ENCODE results near the gene ZBTB11. TPM values are rescaled to one million over a fixed set of nuclear protein-coding genes. Genes with fewer than 3 reads are reported as not detected.
A peak's percentile ranks its signal among the peaks of the same experiment; 100 is the strongest.

ZBTB11 gene
- total and polyA plus RNA-seq, 2 of the 13 experiments (the other 11 are each of a cell fraction or from before 2014, with no cell fraction given): 5.9 to 18.1 TPM

DNA sequence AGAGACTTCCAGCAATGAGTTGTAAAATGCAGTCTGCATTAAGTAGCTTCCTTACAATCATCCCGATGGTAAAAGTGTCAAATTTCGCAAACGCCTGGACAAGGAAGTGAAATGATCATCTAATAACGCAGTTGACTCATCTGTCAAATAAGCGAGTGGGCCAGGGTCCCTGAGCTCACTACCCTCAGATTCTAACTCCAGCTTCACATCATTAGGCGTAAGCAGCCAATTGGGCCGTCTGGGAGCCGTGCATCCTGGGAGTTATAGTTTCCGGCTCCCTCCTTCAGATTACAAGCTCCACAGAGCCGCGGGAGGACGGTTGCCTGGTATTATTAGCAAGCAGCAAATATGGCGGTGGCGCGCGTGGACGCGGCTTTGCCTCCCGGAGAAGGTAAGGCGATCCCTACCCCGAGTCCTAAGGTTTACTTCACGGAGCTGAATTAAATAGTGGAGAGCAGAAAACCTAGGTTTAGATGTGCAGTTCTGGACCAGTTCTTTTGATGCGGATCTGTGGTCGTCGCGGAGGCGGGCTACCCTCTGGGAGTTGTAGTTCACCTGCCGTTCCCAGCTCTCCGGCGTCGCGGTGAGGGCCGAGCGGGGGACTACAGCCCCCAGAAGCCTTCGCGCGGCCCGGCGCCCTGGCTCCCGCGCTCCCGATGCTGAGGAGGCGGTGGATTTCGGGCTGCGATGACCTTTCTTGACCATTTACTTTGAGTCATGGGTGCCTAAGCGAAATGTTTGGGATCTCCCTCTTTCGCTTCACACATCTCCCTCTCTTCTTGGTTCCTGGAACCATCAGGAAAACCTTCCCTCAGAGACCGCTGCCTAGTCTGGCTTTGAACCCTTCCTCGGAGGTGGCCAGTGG is 47.6 kb upstream of the ZBTB11 start, which contains the start of gene CEP97 (continued):
- TF ChIP-seq DNMT1 (CRISPR knock-in tag; IDR thresholded peaks at IDR 0.05) (no peak), ELF4 (CRISPR knock-in tag; IDR thresholded peaks at IDR 0.05; ENCODE audit: borderline replicate concordance) (no peak), ZNF878 (CRISPR knock-in tag; IDR thresholded peaks at IDR 0.05) (no peak), ZNF460 (CRISPR knock-in tag; IDR thresholded peaks at IDR 0.05; ENCODE audit: borderline replicate concordance) (no peak), ZNF235 (CRISPR knock-in tag; IDR thresholded peaks at IDR 0.05; ENCODE audit: borderline replicate concordance) (no peak), GATAD2A (CRISPR knock-in tag; IDR thresholded peaks at IDR 0.05) (peak; percentile 23), ZNF614 (CRISPR knock-in tag; IDR thresholded peaks at IDR 0.05; ENCODE audit: borderline replicate concordance) (peak; percentile 61; the same call in 1 of the 2 replicates), ZSCAN22 (CRISPR knock-in tag; IDR thresholded peaks at IDR 0.05) (no peak), ZNF580 (CRISPR knock-in tag; IDR thresholded peaks at IDR 0.05; ENCODE audit: borderline replicate concordance, low read depth) (0 out of 2 replicates have a peak, but pooled peaks have one; percentile 16), ZSCAN12 (CRISPR knock-in tag; IDR thresholded peaks at IDR 0.05) (no peak), MEIS2 (CRISPR knock-in tag; IDR thresholded peaks at IDR 0.05) (no peak), TBX2 (CRISPR knock-in tag; IDR thresholded peaks at IDR 0.05; ENCODE audit: borderline replicate concordance) (peak; percentile 57; the same call in 1 of the 2 replicates), YEATS4 (CRISPR knock-in tag; IDR thresholded peaks at IDR 0.05; ENCODE audit: borderline replicate concordance) (no peak; the same call in 1 of the 2 replicates), CAMTA2 (CRISPR knock-in tag; IDR thresholded peaks at IDR 0.05; ENCODE audit: borderline replicate concordance) (no peak), ZNF790 (CRISPR knock-in tag; IDR thresholded peaks at IDR 0.05; ENCODE audit: borderline replicate concordance) (no peak), PLSCR1 (CRISPR knock-in tag; IDR thresholded peaks at IDR 0.05; ENCODE audit: borderline replicate concordance) (no peak), NFE2 (CRISPR knock-in tag; IDR thresholded peaks at IDR 0.05) (no peak), TGIF2 (CRISPR knock-in tag; IDR thresholded peaks at IDR 0.05) (no peak), ZNF616 (CRISPR knock-in tag; IDR thresholded peaks at IDR 0.05; ENCODE audit: low read depth) (no peak), ATF3 (CRISPR knock-in tag; IDR thresholded peaks at IDR 0.05) (no peak)
- TF ChIP-seq, protein P1, sequence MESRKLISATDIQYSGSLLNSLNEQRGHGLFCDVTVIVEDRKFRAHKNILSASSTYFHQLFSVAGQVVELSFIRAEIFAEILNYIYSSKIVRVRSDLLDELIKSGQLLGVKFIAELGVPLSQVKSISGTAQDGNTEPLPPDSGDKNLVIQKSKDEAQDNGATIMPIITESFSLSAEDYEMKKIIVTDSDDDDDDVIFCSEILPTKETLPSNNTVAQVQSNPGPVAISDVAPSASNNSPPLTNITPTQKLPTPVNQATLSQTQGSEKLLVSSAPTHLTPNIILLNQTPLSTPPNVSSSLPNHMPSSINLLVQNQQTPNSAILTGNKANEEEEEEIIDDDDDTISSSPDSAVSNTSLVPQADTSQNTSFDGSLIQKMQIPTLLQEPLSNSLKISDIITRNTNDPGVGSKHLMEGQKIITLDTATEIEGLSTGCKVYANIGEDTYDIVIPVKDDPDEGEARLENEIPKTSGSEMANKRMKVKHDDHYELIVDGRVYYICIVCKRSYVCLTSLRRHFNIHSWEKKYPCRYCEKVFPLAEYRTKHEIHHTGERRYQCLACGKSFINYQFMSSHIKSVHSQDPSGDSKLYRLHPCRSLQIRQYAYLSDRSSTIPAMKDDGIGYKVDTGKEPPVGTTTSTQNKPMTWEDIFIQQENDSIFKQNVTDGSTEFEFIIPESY (CRISPR knock-in tag; IDR thresholded peaks at IDR 0.05): no peak
- TF ChIP-seq, protein P2, sequence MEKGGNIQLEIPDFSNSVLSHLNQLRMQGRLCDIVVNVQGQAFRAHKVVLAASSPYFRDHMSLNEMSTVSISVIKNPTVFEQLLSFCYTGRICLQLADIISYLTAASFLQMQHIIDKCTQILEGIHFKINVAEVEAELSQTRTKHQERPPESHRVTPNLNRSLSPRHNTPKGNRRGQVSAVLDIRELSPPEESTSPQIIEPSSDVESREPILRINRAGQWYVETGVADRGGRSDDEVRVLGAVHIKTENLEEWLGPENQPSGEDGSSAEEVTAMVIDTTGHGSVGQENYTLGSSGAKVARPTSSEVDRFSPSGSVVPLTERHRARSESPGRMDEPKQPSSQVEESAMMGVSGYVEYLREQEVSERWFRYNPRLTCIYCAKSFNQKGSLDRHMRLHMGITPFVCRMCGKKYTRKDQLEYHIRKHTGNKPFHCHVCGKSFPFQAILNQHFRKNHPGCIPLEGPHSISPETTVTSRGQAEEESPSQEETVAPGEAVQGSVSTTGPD (CRISPR knock-in tag; IDR thresholded peaks at IDR 0.05): no peak

All from HepG2 (cell line).